ENCODE measurements around the gene RXFP3.
"Not testable (repeated sequence)": the region's sequence is repeated elsewhere in the genome, so short reads cannot be mapped to it uniquely, and the experiment has no call there.

RXFP3 gene

GRCh38 chr5:33936381-33937016 lies at the start of gene RXFP3:
RXFP3 (plus strand) TSS chr5:33936386; CDS start chr5:33936741, 355 bp downstream.
- no peak for DNase-seq

- no peak for DNase-seq
Observed at GRCh38 chr5:33887268-33887667, 48.9 kb upstream of the RXFP3 start.

- no peak for DNase-seq
Observed at GRCh38 chr5:33888587-33888986, 47.6 kb upstream of the RXFP3 start.

GRCh38 chr5:33890131-33891032 lies 45.8 kb upstream of the RXFP3 start:
- no peak for DNase-seq

GRCh38 chr5:33891446-33891787 lies 44.8 kb upstream of the RXFP3 start:
- no peak for DNase-seq

GRCh38 chr5:33891788-33892619 lies 44.2 kb upstream of the RXFP3 start, which contains the start of gene ADAMTS12:
ADAMTS12 (minus strand) TSS chr5:33891990; CDS start chr5:33891856, 134 bp downstream.
- peak; percentile 2 for DNase-seq

- DNase-seq = no peak
Observed at GRCh38 chr5:33892620-33893137, 43.5 kb upstream of the RXFP3 start.

GRCh38 chr5:33894566-33894965 lies 41.6 kb upstream of the RXFP3 start:
- DNase-seq = no peak

GRCh38 chr5:33901156-33901555 lies 35.0 kb upstream of the RXFP3 start:
- no peak for DNase-seq

GRCh38 chr5:33903118-33903517 lies 33.1 kb upstream of the RXFP3 start:
- no peak for DNase-seq

GRCh38 chr5:33905381-33905780 lies 30.8 kb upstream of the RXFP3 start:
- no peak for DNase-seq

GRCh38 chr5:33906248-33906647 lies 29.9 kb upstream of the RXFP3 start:
- DNase-seq = not testable (repeated sequence)

GRCh38 chr5:33914844-33915243 lies 21.3 kb upstream of the RXFP3 start:
- not testable (repeated sequence) for DNase-seq

- no peak for DNase-seq
Observed at GRCh38 chr5:33921002-33921401, 15.2 kb upstream of the RXFP3 start.

GRCh38 chr5:33925278-33925677 lies 10.9 kb upstream of the RXFP3 start:
- no peak for DNase-seq

- no peak for DNase-seq
Observed at GRCh38 chr5:33927685-33928084, 8.5 kb upstream of the RXFP3 start.

GRCh38 chr5:33928283-33928682 lies 7.9 kb upstream of the RXFP3 start:
- DNase-seq = no peak

GRCh38 chr5:33929925-33930690 lies 6.1 kb upstream of the RXFP3 start:
- no peak for DNase-seq

- no peak for DNase-seq
Observed at GRCh38 chr5:33931136-33931535, 5.0 kb upstream of the RXFP3 start.

- DNase-seq = no peak
Observed at GRCh38 chr5:33933723-33934169, 2.4 kb upstream of the RXFP3 start.

GRCh38 chr5:33934176-33934575 lies 2.0 kb upstream of the RXFP3 start:
- DNase-seq = no peak

GRCh38 chr5:33936004-33936380 lies 194 bp upstream of the RXFP3 start:
- peak; percentile 81 for DNase-seq

Data from hematopoietic multipotent progenitor cell treated with erythropoietin and hydrocortisone succinate and interleukin-3 and kit ligand, for 4 days (in vitro differentiated cells).